COLO668 (cell line): ENCODE measurements around the gene QKI.
"Not testable (repeated sequence)": the region's sequence is repeated elsewhere in the genome, so short reads cannot be mapped to it uniquely, and the experiment has no call there.

Source experiments
- DNase-seq: peaks from one replicate; lab custom pipeline; 2025; ENCODE audit not compliant: unreplicated experiment; lab: John Stamatoyannopoulos, UW

The QKI gene

GRCh38 chr6:163413345-163414116, 987 bp upstream of the QKI start:
- peak; percentile 79 for DNase-seq

DNA sequence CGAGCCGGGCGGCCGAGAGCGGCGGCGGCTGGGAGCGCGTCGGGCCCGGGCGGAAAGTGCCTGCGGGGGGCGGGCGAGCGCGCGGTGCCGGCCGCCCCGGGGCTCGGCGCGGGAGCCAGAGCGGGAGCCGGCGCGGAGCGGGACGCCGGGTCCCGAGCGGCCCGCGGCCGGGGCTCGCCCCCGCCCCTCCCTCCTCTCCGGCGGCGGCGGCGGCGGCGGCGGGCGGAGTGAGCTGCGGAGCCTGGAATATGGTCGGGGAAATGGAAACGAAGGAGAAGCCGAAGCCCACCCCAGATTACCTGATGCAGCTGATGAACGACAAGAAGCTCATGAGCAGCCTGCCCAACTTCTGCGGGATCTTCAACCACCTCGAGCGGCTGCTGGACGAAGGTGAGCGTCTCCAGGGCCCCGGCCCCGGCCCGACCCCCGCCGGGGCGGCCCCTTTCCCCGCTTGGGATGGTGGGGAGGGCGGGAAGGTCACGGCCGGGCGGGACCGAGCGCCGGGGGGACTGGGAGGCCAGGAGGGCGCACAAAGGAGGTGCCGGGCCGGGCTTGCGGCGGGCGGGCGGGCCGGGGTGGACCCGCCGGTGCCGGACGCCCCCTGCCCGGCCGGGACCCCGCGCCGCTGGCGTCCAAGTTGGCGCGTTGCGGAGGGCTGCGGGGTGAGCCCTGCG, 565 bp downstream of the QKI start:
- DNase-seq: peak; percentile 32

DNA sequence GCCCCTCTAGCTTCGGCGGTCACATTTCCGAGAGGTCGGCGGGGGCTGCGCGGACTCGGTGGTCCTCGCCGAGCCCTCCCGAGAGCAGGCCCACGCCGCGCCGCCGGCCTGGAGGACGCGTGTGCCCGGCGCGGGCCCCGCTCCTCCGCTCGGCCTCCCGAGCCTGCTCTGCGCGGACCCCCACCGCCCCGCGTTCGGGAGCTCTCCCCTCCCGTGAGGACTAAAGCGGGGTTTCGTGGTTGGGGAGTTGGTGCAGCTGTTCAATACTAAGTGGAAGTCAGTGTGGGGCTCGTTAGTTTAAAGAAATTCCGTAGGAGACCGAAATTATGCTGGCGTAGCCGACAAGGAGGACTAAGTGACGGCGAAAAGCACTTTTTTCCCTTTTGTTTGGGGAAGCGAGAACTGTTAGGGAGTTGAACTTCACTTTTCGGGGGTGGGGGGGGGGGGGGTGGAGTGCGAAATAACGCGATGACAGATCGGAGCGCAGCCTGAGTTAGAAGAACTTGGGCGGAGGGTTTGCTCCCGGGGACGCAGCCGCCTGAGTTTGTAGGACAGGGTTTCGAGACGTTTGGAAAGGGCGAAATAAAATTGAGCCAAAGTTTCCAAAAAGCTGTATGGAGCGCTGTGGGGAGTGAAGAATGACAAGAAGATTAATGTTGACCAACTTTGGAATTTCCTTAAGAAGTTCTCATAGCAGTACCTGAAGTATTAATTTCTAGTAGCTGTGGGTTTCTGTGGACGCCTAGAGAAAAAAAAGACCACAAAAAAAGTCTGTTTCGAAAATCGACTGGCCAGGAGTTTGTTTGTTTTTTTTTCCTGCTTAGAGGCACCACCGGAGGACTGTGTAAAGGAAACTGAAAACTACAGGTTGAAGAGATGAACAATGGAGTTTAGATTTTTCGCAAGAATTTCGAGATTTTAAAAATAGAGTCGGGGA, 1.4 kb downstream of the QKI start:
- peak; percentile 27 for DNase-seq

DNA sequence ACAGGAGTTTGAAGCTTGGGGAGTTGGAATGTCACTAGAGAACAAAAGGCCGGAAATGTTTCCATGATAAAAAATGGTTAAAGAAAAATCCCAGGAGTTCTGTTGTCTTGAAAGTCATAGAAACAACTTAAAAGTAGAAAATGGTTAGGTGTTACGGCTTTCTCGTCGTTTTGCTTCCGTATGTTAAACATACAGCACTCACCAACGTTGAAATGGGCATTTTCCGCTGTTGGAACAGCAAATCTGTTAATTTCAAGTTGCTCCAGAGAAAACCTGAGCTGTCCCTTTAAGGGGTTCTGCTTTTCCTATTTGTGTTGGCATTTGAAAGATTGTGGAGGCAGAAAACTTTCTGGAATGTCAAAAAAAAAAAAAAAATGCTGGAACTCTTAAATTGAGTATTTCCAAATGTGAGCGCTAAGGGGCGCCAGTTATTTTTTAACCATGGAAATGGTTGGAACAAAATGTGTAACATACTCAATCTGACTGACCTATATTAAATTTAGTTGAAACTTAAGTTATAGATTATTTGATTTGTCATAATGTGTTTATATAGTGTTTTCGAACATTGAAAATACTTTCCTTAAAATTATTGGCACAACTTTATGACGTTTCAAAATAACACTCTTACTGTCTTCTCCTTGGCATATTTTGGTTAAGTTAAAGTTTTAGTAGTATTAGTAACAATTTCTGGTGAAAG, 2.2 kb downstream of the QKI start:
- peak; percentile 15 for DNase-seq

- DNase-seq: no peak
These were observed 3.1 kb downstream of the QKI start for GRCh38 chr6:163417595-163417994.

DNA sequence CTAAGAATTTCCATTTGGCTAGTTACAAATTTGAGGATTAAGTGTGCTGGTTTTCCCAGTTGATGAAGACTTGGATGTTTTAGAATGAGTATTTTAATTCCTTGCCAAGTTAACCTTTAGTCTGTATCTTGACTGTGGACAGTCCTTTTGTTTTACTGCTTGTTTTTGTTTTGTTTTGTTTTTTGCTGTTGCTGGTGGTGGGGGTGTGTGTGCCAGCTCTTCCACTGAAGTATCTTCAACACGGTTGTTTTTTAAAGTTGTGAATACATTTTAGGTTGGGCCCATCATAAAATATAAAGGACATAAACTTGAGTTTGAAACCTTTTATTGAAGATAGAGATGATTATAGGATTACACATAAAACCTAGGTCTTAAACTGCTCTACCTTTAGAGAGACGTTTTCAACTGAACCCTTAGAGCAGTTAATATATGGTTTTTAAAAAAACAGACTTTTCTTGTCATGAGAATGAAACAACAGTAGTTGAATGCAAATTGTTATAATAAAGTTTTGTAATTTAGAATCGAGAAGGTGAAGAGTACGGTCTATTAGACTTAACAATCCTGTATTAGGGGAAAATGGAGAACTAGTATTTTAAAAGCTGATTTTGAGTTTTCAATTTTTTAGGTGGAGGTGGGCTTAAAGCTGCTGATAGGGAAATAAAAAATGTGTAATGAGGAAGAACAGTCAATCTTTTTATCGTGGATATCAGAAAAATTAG, 4.0 kb downstream of the QKI start:
- DNase-seq: no peak

DNA sequence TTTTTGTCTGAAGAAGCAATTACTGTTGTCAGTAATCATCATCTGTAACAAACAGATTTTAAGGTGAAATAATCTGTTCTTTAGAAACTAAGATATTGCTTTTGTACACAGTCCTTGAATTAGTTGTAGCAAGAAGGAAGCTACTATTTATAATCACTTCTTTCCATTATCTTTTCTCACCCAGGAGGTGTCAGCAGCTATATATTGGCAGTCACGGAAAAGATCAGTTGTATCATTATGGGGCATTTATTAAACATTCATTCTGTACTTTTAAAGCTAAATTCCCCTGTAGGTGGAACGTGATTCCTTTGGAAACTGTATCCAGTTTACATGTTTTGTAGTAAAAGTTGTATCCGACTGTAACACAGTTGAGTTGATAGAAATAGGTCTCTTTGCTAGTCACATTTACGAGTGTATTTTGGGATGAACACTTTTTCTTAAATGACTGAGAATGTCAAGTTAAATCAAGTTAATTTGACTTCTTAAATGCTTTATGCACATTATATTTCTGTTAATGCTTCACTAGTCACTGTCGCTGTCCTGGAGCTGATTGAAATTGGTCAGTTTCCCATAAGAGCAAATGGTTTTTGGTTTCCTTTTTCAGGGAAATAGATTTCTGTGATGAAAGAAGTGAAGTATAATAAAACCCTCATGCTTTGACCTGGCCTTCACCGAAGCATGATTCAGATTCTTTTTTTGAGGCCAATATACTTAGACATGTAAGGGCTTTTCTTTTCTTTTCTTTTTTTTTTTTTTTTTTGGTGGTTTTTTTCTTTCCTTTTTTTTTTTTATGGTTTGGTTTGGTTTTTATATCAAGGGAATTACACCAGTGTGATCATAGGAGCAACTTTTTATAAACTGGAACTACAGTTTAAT, 5.1 kb downstream of the QKI start:
- DNase-seq: no peak

DNA sequence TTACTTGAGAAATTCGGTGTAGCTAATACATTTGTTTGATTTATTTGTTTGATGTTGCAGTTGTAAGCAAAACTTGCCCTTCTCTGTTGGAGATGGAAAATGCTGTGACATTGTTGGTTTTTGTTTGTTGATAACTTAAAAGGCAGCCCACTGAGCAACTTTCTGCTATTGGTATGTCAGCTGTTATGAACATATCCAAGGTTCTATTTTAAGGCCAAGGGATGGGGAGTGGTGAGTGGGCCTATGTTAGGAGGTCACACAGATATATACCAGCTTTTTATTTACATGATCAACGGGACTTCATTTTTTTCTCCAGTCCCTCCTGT, 5.7 kb downstream of the QKI start:
- DNase-seq: no peak

DNA sequence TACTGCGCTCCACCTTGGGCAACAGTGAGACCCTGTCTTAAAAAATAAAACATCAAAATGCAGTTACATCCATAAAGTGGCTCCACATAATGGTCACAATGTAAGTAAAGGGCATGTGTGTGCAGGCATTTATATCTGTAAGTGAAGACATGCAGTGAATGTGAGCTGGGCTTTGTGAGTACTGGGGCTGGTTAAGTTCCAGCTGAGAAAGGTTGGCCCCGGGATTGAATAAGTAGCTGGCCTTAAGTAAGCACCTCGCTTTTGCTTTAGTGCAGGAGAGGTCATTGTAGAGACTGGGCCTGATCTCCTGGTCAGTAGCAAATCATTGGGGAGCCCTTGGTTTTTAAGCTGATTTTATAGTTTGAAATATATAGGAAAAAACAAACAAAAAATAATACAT, 8.0 kb downstream of the QKI start:
- no peak for DNase-seq

DNA sequence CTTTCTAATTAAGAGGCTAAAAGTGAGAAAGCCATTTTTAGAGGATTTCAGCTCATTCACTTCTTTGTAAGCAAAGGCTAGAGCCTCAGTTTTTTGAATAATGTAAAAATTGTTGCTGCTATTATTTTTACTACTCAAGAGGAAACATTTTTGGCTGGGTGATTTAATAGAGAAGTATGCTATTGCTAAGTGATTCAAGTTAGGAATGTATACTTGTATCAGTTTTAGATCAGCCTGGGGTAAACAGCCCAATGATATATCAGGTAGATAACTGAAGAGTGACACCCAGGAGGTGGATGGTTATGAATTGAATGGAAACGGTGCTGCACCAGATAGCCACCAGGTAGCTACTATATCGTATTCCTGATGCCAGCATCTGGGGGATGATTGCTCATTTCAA, 9.2 kb downstream of the QKI start:
- DNase-seq: no peak

GRCh38 chr6:163427498-163428254, 13.2 kb downstream of the QKI start:
- no peak for DNase-seq

- no peak for DNase-seq
These were observed 13.9 kb downstream of the QKI start for GRCh38 chr6:163428373-163428772.

GRCh38 chr6:163429858-163430448, 15.4 kb downstream of the QKI start:
- DNase-seq: no peak

DNA sequence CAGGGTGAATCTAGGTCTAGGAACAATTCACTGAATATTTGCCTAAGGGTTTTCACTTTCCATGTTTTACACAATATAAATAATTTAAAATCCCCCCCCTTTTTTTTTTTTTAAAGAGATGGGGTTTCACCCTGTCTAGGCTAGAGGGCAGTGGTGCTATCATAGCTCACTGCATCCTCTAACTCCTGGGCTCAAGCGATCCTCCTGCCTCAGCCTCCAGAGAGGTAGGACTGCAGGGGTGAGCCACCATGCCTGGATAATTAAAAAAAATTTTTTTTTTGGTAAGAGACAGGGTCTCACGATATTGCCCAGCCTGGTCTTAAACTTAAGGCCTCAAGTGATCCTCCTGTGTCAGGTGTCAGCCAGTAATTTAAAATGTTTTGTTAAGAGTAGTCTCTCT, 17.8 kb downstream of the QKI start:
- DNase-seq: no peak

- DNase-seq: not testable (repeated sequence)
These were observed 19.0 kb downstream of the QKI start for GRCh38 chr6:163433486-163433885.

- DNase-seq: no peak
These were observed 20.5 kb downstream of the QKI start for GRCh38 chr6:163435023-163435422.

GRCh38 chr6:163436843-163437242, 22.3 kb downstream of the QKI start:
- DNase-seq: no peak

DNA sequence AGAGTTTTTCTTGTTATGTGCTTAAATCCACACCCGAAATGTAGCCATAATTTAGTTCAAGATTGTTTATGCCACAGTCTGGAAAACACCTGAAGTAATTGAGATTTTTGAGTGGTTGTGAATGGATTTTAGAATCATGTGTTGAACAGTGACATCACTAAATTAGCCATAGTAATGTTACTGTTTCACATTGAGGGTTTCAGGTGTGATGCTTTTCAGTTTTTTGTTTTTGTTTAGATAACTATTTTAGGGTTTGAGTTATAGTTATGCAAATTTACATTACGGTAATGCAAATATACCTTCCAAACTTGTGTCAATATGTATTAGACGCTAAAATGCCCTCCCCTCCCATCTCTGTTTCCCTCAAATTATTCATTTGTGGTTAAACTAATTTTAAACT, 22.9 kb downstream of the QKI start:
- no peak for DNase-seq
